ENCODE results near the gene IPO13.
A peak's percentile ranks its signal among the peaks of the same experiment; 100 is the strongest.

Gene IPO13

DNA sequence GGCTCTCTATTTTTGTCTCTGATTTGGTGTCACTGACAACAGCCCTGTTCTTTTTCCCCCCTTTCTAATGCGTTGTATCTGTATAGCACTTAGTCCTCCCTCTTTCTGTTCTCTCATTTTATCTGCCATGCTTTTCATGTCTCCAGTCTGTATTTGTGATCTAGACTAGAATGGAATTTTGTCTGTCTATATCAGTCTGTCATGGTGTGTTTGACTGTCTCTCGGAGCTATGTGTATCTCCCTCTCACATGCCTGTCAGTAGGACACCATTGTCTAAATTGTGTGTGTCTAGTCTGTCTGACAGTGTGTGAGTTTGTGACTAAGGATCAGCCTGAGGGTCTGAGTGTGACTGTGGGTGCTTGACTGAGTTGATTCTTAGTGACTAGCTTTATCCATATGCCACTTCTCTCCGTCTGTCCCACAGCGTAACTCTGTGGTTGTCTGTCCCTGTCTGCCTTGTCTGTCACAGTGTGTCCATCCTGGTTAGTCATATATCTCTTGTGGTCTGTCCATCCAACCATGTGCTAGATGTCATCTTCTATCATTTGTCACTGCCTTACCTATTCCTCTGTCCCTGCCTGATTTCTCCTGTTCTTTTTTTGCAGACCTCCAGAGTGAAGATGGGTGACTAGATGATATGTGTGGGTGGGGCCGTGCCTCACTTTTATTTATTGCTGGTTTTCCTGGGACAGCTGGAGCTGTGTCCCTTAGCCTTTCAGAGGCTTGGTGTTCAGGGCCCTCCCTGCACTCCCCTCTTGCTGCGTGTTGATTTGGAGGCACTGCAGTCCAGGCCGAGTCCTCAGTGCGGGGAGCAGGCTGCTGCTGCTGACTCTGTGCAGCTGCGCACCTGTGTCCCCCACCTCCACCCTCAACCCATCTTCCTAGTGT is 30.9 kb downstream of the IPO13 start:
- H3K4me3 ChIP-seq (ENCODE audit: low read depth in 1 of 2, low read length in 2 of 2) = no peak overlapping the region
- H3K36me3 ChIP-seq (ENCODE audit: control insufficient read depth in 1 of 2, insufficient read depth in 2 of 2, low read length in 2 of 2) = peaks cover 16 to 17% of the 10 kb centered on the region in 2 donors
- no peaks in the 10 kb centered on the region for H3K27me3 ChIP-seq (ENCODE audit: low read depth, low read length)
- no peaks in the 10 kb centered on the region for H3K9me3 ChIP-seq (ENCODE audit: control insufficient read depth in 1 of 2, low read length in 2 of 2)
- H3K27ac ChIP-seq (ENCODE audit: low read length) = no peak overlapping the region
- H3K4me1 ChIP-seq (ENCODE audit: control insufficient read depth in 1 of 2, insufficient read depth in 2 of 2, low read length in 2 of 2) = peaks cover 8 to 44% of the 10 kb centered on the region in 2 donors

- Histone ChIP-seq H3K27ac (ENCODE audit: low read length) (no peak overlapping the region), H3K36me3 (ENCODE audit: control insufficient read depth in 1 of 2, insufficient read depth in 2 of 2, low read length in 2 of 2) (peaks cover 13 to 17% of the 10 kb centered on the region in 2 donors), H3K4me3 (ENCODE audit: low read depth in 1 of 2, low read length in 2 of 2) (peak overlapping the region in 1 of 2 donors; percentile 69), H3K4me1 (ENCODE audit: control insufficient read depth in 1 of 2, insufficient read depth in 2 of 2, low read length in 2 of 2) (peaks cover 8 to 44% of the 10 kb centered on the region in 2 donors), H3K9me3 (ENCODE audit: control insufficient read depth in 1 of 2, low read length in 2 of 2) (no peaks in the 10 kb centered on the region), H3K27me3 (ENCODE audit: low read depth, low read length) (no peaks in the 10 kb centered on the region)
These were observed 31.5 kb downstream of the IPO13 start for GRCh38 chr1:43978264-43978550.

GRCh38 chr1:43978551-43979260 is 32.0 kb downstream of the IPO13 start, which contains the start of gene B4GALT2:
B4GALT2 (plus strand) TSS chr1:43979210; CDS start chr1:43981161, 1,951 bp downstream.
- H3K36me3 ChIP-seq (ENCODE audit: control insufficient read depth in 1 of 2, insufficient read depth in 2 of 2, low read length in 2 of 2) = peaks cover 13 to 17% of the 10 kb centered on the region in 2 donors

DNA sequence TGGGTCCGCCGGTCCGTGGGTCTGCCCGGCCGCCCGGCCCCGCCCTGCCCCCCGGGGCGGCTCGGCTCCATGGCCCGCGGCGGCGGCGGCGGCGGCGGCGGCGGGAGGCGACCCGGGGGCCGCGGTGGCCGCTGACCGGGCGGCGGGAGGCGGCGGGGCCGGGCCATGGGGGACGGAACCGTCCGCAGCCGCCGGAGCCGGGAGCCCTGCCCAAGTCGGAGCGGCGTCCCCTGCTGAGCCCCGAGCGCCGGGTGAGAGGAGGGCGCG is 32.4 kb downstream of the IPO13 start:
- H3K36me3 ChIP-seq (ENCODE audit: control insufficient read depth in 1 of 2, insufficient read depth in 2 of 2, low read length in 2 of 2) = peaks cover 13 to 17% of the 10 kb centered on the region in 2 donors
- no peak overlapping the region for H3K27ac ChIP-seq (ENCODE audit: low read length)
- peak overlapping the region in 1 of 2 donors; percentile 70 for H3K4me3 ChIP-seq (ENCODE audit: low read depth in 1 of 2, low read length in 2 of 2)
- peaks cover 8 to 38% of the 10 kb centered on the region in 2 donors for H3K4me1 ChIP-seq (ENCODE audit: control insufficient read depth in 1 of 2, insufficient read depth in 2 of 2, low read length in 2 of 2)
- H3K9me3 ChIP-seq (ENCODE audit: control insufficient read depth in 1 of 2, low read length in 2 of 2) = no peaks in the 10 kb centered on the region
- no peaks in the 10 kb centered on the region for H3K27me3 ChIP-seq (ENCODE audit: low read depth, low read length)

More at GRCh38 chr1:43978551-43979260, 32.0 kb downstream of the IPO13 start, which contains the start of gene B4GALT2:
- no peaks in the 10 kb centered on the region for H3K27me3 ChIP-seq (ENCODE audit: low read depth, low read length)
- no peak within 1 kb of the TSS for H3K27ac ChIP-seq (ENCODE audit: low read length)
- peak within 1 kb of the TSS; percentile 56 to 70 for H3K4me3 ChIP-seq (ENCODE audit: low read depth in 1 of 2, low read length in 2 of 2)
- peaks cover 8 to 43% of the 10 kb centered on the region in 2 donors for H3K4me1 ChIP-seq (ENCODE audit: control insufficient read depth in 1 of 2, insufficient read depth in 2 of 2, low read length in 2 of 2)
- H3K9me3 ChIP-seq (ENCODE audit: control insufficient read depth in 1 of 2, low read length in 2 of 2) = no peaks in the 10 kb centered on the region

- peaks cover 13 to 17% of the 10 kb centered on the region in 2 donors for H3K36me3 ChIP-seq (ENCODE audit: control insufficient read depth in 1 of 2, insufficient read depth in 2 of 2, low read length in 2 of 2)
- H3K27ac ChIP-seq (ENCODE audit: low read length) = no peak overlapping the region
- H3K4me1 ChIP-seq (ENCODE audit: control insufficient read depth in 1 of 2, insufficient read depth in 2 of 2, low read length in 2 of 2) = peaks cover 8 to 36% of the 10 kb centered on the region in 2 donors
- no peaks in the 10 kb centered on the region for H3K27me3 ChIP-seq (ENCODE audit: low read depth, low read length)
- no peaks in the 10 kb centered on the region for H3K9me3 ChIP-seq (ENCODE audit: control insufficient read depth in 1 of 2, low read length in 2 of 2)
- peak overlapping the region; percentile 55 to 70 for H3K4me3 ChIP-seq (ENCODE audit: low read depth in 1 of 2, low read length in 2 of 2)
These were observed 32.9 kb downstream of the IPO13 start for GRCh38 chr1:43979528-43980254.

DNA sequence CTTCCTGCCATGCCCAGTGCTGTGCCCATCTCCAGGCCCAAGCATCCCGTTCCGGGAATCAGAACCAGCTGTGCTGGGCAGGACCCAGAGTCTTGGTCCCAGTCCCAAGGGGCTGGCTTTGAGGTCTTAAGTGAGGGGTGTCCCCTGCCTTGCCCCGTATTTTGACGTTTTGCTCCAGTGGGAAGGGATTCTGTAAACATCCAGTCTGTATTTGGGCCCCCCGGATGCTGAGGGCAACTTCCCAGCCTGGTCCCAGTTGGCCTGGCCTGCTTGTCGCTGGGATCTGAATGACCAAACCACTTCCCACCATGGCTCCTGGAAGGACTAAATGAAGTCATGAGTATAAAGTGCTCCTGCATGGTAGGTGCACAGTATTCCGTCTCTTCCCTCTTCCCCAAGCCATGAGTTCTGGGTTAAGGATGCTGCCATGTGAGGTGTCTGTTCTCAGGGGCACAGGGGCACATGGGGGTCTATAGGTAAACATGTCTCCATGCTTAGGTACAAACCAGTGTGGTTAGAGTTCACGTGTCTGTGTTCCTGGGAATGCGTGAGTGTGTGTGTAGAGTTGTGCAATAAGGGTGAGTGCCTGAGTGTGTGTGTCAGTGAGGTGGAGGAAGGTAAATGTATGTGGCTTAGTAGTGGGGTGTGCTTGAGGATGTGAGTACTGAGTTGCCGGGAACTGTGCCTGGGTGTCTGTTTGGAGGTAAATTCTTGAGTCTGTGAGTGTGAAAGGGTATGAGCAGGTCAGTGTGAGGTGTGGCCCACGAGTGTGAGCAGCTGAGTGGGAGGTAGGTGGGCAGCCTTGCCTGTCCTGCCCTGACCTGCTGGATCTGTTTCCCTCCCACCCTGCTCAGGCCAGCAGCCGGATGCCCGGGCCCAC is 33.7 kb downstream of the IPO13 start:
- H3K4me3 ChIP-seq (ENCODE audit: low read depth in 1 of 2, low read length in 2 of 2) = peak overlapping the region; percentile 55 to 70
- H3K27ac ChIP-seq (ENCODE audit: low read length) = no peak overlapping the region
- peaks cover 8 to 34% of the 10 kb centered on the region in 2 donors for H3K4me1 ChIP-seq (ENCODE audit: control insufficient read depth in 1 of 2, insufficient read depth in 2 of 2, low read length in 2 of 2)
- H3K9me3 ChIP-seq (ENCODE audit: control insufficient read depth in 1 of 2, low read length in 2 of 2) = no peaks in the 10 kb centered on the region
- H3K36me3 ChIP-seq (ENCODE audit: control insufficient read depth in 1 of 2, insufficient read depth in 2 of 2, low read length in 2 of 2) = peaks cover 11 to 17% of the 10 kb centered on the region in 2 donors
- no peaks in the 10 kb centered on the region for H3K27me3 ChIP-seq (ENCODE audit: low read depth, low read length)

- Histone ChIP-seq H3K4me3 (ENCODE audit: low read depth in 1 of 2, low read length in 2 of 2) (no peak overlapping the region), H3K27ac (ENCODE audit: low read length) (no peak overlapping the region), H3K4me1 (ENCODE audit: control insufficient read depth in 1 of 2, insufficient read depth in 2 of 2, low read length in 2 of 2) (peaks cover 8 to 28% of the 10 kb centered on the region in 2 donors), H3K27me3 (ENCODE audit: low read depth, low read length) (no peaks in the 10 kb centered on the region), H3K9me3 (ENCODE audit: control insufficient read depth in 1 of 2, low read length in 2 of 2) (no peaks in the 10 kb centered on the region), H3K36me3 (ENCODE audit: control insufficient read depth in 1 of 2, insufficient read depth in 2 of 2, low read length in 2 of 2) (peaks cover 17% of the 10 kb centered on the region in 2 donors)
These were observed 34.4 kb downstream of the IPO13 start for GRCh38 chr1:43981135-43981491.

DNA sequence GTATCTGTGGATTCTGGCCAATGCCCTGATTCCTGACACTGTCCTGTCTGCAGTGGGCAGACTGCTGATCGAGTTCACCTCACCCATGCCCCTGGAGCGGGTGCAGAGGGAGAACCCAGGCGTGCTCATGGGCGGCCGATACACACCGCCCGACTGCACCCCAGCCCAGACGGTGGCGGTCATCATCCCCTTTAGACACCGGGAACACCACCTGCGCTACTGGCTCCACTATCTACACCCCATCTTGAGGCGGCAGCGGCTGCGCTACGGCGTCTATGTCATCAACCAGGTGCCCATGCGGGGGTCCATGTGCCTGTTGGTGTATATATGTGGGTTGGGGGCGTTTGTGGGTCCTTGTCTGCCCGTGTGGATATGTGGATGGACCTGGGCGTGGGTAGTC is 34.9 kb downstream of the IPO13 start:
- no peaks in the 10 kb centered on the region for H3K27me3 ChIP-seq (ENCODE audit: low read depth, low read length)

DNA sequence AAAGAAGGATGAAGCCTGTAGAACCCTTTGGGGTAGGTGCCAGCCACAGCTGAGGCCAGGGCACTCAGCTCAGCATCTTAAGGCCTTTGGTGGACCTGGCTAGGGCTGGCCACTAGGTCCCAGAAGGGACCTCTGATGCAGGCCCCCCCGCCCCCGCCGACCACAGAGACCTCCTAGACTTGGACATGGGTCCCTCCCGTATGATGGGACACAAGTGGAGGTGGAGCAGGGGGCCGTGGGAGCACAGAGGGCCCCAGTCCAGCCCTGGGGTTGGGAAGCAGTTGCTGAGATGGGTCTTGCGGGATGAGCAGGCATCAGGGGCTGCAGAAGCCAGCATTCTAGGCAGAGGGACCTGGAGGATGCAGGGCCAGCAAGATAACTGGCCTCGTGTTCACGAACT is 35.5 kb downstream of the IPO13 start:
- H3K4me3 ChIP-seq (ENCODE audit: low read depth in 1 of 2, low read length in 2 of 2) = no peak overlapping the region
- H3K27ac ChIP-seq (ENCODE audit: low read length) = no peak overlapping the region
- no peaks in the 10 kb centered on the region for H3K27me3 ChIP-seq (ENCODE audit: low read depth, low read length)
- peaks cover 8 to 17% of the 10 kb centered on the region in 2 donors for H3K4me1 ChIP-seq (ENCODE audit: control insufficient read depth in 1 of 2, insufficient read depth in 2 of 2, low read length in 2 of 2)
- peaks cover 6 to 9% of the 10 kb centered on the region in 2 donors for H3K36me3 ChIP-seq (ENCODE audit: control insufficient read depth in 1 of 2, insufficient read depth in 2 of 2, low read length in 2 of 2)
- no peaks in the 10 kb centered on the region for H3K9me3 ChIP-seq (ENCODE audit: control insufficient read depth in 1 of 2, low read length in 2 of 2)

More for the DNA sequence above, 34.9 kb downstream of the IPO13 start:
- Histone ChIP-seq H3K9me3 (ENCODE audit: control insufficient read depth in 1 of 2, low read length in 2 of 2) (no peaks in the 10 kb centered on the region), H3K27ac (ENCODE audit: low read length) (no peak overlapping the region), H3K4me3 (ENCODE audit: low read depth in 1 of 2, low read length in 2 of 2) (no peak overlapping the region), H3K36me3 (ENCODE audit: control insufficient read depth in 1 of 2, insufficient read depth in 2 of 2, low read length in 2 of 2) (peaks cover 11 to 15% of the 10 kb centered on the region in 2 donors), H3K4me1 (ENCODE audit: control insufficient read depth in 1 of 2, insufficient read depth in 2 of 2, low read length in 2 of 2) (peaks cover 8 to 23% of the 10 kb centered on the region in 2 donors)

DNA sequence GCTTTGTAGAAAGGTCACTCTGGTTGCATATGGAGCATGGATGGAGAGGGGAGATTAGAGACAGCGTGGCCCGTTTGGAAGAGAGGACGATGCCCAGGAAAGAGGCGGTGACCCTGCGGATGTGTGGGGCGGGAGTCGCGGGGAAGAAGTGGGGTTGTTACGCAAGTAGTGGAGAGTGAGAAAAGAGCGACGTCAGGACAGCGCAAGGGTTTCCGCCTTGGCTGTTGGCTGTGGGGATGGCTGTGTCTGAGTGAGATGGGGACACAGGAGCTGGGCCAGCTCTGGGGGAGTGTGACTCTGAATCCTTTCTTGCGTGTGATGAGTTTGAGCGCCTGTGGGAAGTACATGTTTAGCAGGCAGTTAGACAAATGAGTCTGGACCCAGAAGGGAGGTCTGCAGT is 36.1 kb downstream of the IPO13 start:
- Histone ChIP-seq H3K4me1 (ENCODE audit: control insufficient read depth in 1 of 2, insufficient read depth in 2 of 2, low read length in 2 of 2) (peaks cover 8 to 13% of the 10 kb centered on the region in 2 donors), H3K27ac (ENCODE audit: low read length) (no peak overlapping the region), H3K27me3 (ENCODE audit: low read depth, low read length) (no peaks in the 10 kb centered on the region), H3K36me3 (ENCODE audit: control insufficient read depth in 1 of 2, insufficient read depth in 2 of 2, low read length in 2 of 2) (peaks cover under 1 to 9% of the 10 kb centered on the region in 2 donors), H3K4me3 (ENCODE audit: low read depth in 1 of 2, low read length in 2 of 2) (no peak overlapping the region), H3K9me3 (ENCODE audit: control insufficient read depth in 1 of 2, low read length in 2 of 2) (no peaks in the 10 kb centered on the region)
